GM13976 (cell line): ENCODE measurements around the gene KDM4B.
"Not testable (repeated sequence)": the region's sequence is repeated elsewhere in the genome, so short reads cannot be mapped to it uniquely, and the experiment has no call there.

Experiments
- DNase-seq: peaks from one replicate; pipeline ENCODE4 v3.0.0; 2012; ENCODE audit warnings: low spot score
- CTCF ChIP-seq: IDR thresholded peaks from 2 replicates; pipeline ENCODE4 v1.5.1; 2012; ENCODE audit warnings: borderline replicate concordance, mild to moderate bottlenecking; ENCODE audit not compliant: insufficient read depth; ENCODE audit errors: extremely low read depth, missing control alignments, control extremely low read depth
- in situ Hi-C: fragments of 300-500 bp; cut with MboI; formaldehyde crosslinking; loops from one replicate; pipeline ENCODE4 v1.12.0; 2022; ENCODE audit warnings: low sequenced_read_pairs, mixed read lengths, inconsistent platforms; ENCODE audit not compliant: unreplicated experiment

Gene KDM4B

GRCh38 chr19:4952945-4953344, 16.0 kb upstream of the KDM4B start:
- DNase-seq = no peak
- in situ Hi-C loops = no loop called here
- TF ChIP-seq CTCF = no peak

GRCh38 chr19:4954320-4955149, 14.4 kb upstream of the KDM4B start:
- DNase-seq, in situ Hi-C loops: not testable (repeated sequence)

- TF ChIP-seq CTCF = no peak
- in situ Hi-C loops = no loop called here
- DNase-seq = no peak
These were observed 13.6 kb upstream of the KDM4B start for GRCh38 chr19:4955274-4955673.

- DNase-seq = no peak
These were observed 10.9 kb upstream of the KDM4B start for GRCh38 chr19:4957981-4958380.

GRCh38 chr19:4962085-4962619, 6.8 kb upstream of the KDM4B start:
- no peak for DNase-seq
- in situ Hi-C loops = no loop called here
- no peak for TF ChIP-seq CTCF

More at GRCh38 chr19:4957981-4958380, 10.9 kb upstream of the KDM4B start:
- in situ Hi-C loops = no loop called here
- TF ChIP-seq CTCF = no peak

DNA sequence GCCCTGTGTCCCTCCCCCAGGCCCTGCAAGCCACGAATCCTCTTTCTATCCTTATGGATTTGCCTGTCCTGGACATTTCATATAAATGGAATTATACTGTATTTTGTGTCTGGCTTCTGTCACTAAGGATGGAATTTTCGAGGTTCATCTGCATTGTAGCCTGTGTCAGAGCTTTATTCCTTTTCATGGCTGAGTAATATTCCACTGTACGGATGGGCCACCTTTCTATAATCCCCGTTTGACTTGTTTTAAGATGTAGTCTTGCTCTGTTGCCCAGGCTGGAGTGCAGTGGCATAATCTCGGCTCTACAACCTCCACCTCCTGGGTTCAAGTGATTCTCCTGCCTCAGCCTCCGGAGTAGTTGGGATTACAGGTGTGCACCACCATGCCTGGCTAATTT, 3.9 kb upstream of the KDM4B start:
- in situ Hi-C loops = no loop called here
- no peak for DNase-seq
- TF ChIP-seq CTCF = no peak

- in situ Hi-C loops = no loop called here
- no peak for TF ChIP-seq CTCF
- DNase-seq = no peak
These were observed 2.3 kb upstream of the KDM4B start for GRCh38 chr19:4966591-4966990.
